Thyroid gland (tissue), 4 donors: ENCODE measurements around the gene THBD.

ENCODE experiments used
- POLR2A ChIP-seq, 2 donors: fragments of 450-650 bp; IDR thresholded peaks; one replicate each; pipeline ENCODE4 v1.6.1; 2017; ENCODE audit warnings: antibody characterized with exemption in 2 of 2, mild to moderate bottlenecking in 2 of 2, moderate library complexity in 1 of 2
- TF ChIP-seq, protein P1 (sequence below), 6 experiments: fragments of 200-600 bp in 3 of 6; fragments of 450-650 bp in 3 of 6; sonication (generic) in 3 of 6; IDR thresholded peaks; one replicate each; pipeline ENCODE4 v1.5.1; 2016 to 2019; ENCODE audit warnings: antibody characterized with exemption in 6 of 6, mild to moderate bottlenecking in 2 of 6, inconsistent platforms in 1 of 6, moderate library complexity in 1 of 6

DNA sequence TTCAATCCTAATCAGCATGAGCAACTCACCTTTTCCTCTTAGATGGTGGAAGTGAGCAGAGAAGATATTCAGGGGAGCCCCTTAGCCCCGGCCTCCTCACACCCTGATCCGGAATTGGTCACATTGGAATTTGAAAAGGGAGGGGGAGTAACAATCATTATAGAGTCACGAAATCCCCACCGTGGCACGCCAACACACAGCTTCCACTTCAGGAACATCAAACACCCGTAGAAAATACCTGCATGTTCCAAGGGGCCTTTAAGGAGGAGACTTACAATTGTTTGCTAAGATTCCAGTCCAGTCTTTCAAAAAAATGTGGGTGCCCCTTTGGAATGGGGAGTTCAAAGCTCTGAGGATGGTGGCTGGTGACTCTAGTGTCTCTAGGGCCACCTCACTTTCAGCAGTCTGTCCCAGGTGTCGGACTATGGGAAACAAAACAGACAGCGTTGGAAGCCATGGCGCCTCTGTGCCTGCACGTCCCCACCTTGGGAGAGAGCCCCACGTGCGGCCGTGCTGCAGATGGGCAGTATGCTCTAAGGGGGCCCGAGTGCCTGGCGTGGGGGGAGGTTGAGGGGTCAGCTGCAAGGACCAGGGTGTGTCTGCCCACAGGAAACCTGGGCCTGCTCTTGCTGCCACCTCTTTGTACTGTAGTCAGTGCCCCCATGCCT, 34.2 kb upstream of the THBD start:
- TF ChIP-seq, protein P1, sequence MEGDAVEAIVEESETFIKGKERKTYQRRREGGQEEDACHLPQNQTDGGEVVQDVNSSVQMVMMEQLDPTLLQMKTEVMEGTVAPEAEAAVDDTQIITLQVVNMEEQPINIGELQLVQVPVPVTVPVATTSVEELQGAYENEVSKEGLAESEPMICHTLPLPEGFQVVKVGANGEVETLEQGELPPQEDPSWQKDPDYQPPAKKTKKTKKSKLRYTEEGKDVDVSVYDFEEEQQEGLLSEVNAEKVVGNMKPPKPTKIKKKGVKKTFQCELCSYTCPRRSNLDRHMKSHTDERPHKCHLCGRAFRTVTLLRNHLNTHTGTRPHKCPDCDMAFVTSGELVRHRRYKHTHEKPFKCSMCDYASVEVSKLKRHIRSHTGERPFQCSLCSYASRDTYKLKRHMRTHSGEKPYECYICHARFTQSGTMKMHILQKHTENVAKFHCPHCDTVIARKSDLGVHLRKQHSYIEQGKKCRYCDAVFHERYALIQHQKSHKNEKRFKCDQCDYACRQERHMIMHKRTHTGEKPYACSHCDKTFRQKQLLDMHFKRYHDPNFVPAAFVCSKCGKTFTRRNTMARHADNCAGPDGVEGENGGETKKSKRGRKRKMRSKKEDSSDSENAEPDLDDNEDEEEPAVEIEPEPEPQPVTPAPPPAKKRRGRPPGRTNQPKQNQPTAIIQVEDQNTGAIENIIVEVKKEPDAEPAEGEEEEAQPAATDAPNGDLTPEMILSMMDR (IDR thresholded peaks at IDR 0.05) = no peak
- TF ChIP-seq POLR2A (IDR thresholded peaks at IDR 0.05) = no peak
